Measurements from ENCODE around the gene MOK. TPM values are rescaled to one million over a fixed set of nuclear protein-coding genes. Genes with fewer than 3 reads are reported as not detected.
"Not testable (repeated sequence)": the region's sequence is repeated elsewhere in the genome, so short reads cannot be mapped to it uniquely, and the experiment has no call there.

The MOK gene
- total RNA-seq, 1 experiment from 2014 or later = 2.0 TPM

GRCh38 chr14:102241147-102241546, 63.8 kb downstream of the MOK start:
- ATAC-seq (no peak), DNase-seq (ENCODE audit: low spot score) (no peak)
- POLR2A ChIA-PET = no interaction called here

GRCh38 chr14:102240481-102240880, 64.5 kb downstream of the MOK start:
- ATAC-seq; H3K27ac Mint-ChIP-seq; H3K4me1 Mint-ChIP-seq; H3K36me3 Mint-ChIP-seq; CTCF ChIA-PET; POLR2A ChIA-PET; DNase-seq (ENCODE audit: low spot score); H3K27me3 Mint-ChIP-seq (ENCODE audit: low read depth); H3K9me3 Mint-ChIP-seq; H3K4me3 Mint-ChIP-seq: not testable (repeated sequence)

More at GRCh38 chr14:102241147-102241546, 63.8 kb downstream of the MOK start:
- no peak overlapping the region for H3K4me3 Mint-ChIP-seq
- no peaks in the 10 kb centered on the region; the same call in 1 of the 2 replicates for H3K36me3 Mint-ChIP-seq
- no peak for TF ChIP-seq ZNF671 (CRISPR knock-in tag; IDR thresholded peaks at IDR 0.05)
- TF ChIP-seq, protein P1, sequence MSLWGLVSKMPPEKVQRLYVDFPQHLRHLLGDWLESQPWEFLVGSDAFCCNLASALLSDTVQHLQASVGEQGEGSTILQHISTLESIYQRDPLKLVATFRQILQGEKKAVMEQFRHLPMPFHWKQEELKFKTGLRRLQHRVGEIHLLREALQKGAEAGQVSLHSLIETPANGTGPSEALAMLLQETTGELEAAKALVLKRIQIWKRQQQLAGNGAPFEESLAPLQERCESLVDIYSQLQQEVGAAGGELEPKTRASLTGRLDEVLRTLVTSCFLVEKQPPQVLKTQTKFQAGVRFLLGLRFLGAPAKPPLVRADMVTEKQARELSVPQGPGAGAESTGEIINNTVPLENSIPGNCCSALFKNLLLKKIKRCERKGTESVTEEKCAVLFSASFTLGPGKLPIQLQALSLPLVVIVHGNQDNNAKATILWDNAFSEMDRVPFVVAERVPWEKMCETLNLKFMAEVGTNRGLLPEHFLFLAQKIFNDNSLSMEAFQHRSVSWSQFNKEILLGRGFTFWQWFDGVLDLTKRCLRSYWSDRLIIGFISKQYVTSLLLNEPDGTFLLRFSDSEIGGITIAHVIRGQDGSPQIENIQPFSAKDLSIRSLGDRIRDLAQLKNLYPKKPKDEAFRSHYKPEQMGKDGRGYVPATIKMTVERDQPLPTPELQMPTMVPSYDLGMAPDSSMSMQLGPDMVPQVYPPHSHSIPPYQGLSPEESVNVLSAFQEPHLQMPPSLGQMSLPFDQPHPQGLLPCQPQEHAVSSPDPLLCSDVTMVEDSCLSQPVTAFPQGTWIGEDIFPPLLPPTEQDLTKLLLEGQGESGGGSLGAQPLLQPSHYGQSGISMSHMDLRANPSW (CRISPR knock-in tag; conservative IDR thresholded peaks at IDR 0.05; ENCODE audit: low read depth) = no peak
- TF ChIP-seq JAZF1 (CRISPR knock-in tag; IDR thresholded peaks at IDR 0.05) = no peak
- no peak for TF ChIP-seq ERG (CRISPR knock-in tag; IDR thresholded peaks at IDR 0.05)
- TF ChIP-seq E2F1 (CRISPR knock-in tag; IDR thresholded peaks at IDR 0.05) = no peak
- TF ChIP-seq, protein P2, sequence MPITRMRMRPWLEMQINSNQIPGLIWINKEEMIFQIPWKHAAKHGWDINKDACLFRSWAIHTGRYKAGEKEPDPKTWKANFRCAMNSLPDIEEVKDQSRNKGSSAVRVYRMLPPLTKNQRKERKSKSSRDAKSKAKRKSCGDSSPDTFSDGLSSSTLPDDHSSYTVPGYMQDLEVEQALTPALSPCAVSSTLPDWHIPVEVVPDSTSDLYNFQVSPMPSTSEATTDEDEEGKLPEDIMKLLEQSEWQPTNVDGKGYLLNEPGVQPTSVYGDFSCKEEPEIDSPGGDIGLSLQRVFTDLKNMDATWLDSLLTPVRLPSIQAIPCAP (CRISPR knock-in tag; IDR thresholded peaks at IDR 0.05) = no peak
- TF ChIP-seq ZNF121 (CRISPR knock-in tag; IDR thresholded peaks at IDR 0.05) = no peak
- no peak for TF ChIP-seq ZNF425 (CRISPR knock-in tag; conservative IDR thresholded peaks at IDR 0.05)
- TF ChIP-seq ARID4B (CRISPR knock-in tag; IDR thresholded peaks at IDR 0.05; ENCODE audit: borderline replicate concordance) = no peak
- CTCF ChIA-PET = no interaction called here
- no peaks in the 10 kb centered on the region for H3K4me1 Mint-ChIP-seq
- peaks cover 4% of the 10 kb centered on the region; the same call in 1 of the 2 replicates for H3K27me3 Mint-ChIP-seq (ENCODE audit: low read depth)
- H3K9me3 Mint-ChIP-seq = no peaks in the 10 kb centered on the region
- no peak overlapping the region for H3K27ac Mint-ChIP-seq

Data from WTC11 (cell line).